Astrocyte (in vitro differentiated cells and primary cell): ENCODE measurements around the gene OTUD6A. TPM values are rescaled to one million over a fixed set of nuclear protein-coding genes. Genes with fewer than 3 reads are reported as not detected.

ENCODE experiments used
- DNase-seq: peaks from one replicate; pipeline ENCODE4 v3.0.0-alpha.2; 2010; ENCODE audit warnings: low read depth
- FAIRE-seq: peaks from 2 replicates; lab custom pipeline; 2011; peaks lifted over from hg19 to GRCh38; lab: Jason Lieb, UNC
- H2AFZ ChIP-seq: 2 replicates; pipeline ENCODE4 v1.6.0; 2012; ENCODE audit warnings: low read depth, low read length, inconsistent platforms
- H3K27ac ChIP-seq: 2 replicates; pipeline ENCODE4 v1.5.1; 2011; ENCODE audit warnings: low read depth, low read length, inconsistent platforms
- H3K27me3 ChIP-seq: 2 replicates; pipeline ENCODE4 v1.6.0; 2011; ENCODE audit warnings: low read length, inconsistent platforms; ENCODE audit not compliant: insufficient read depth
- H3K36me3 ChIP-seq: 2 replicates; pipeline ENCODE4 v1.5.1; 2011; ENCODE audit warnings: low read length, inconsistent platforms; ENCODE audit not compliant: insufficient read depth
- H3K4me1 ChIP-seq: 2 replicates; pipeline ENCODE4 v1.5.1; 2011; ENCODE audit warnings: low read length, inconsistent platforms; ENCODE audit not compliant: insufficient read depth
- H3K4me2 ChIP-seq: 2 replicates; pipeline ENCODE4 v1.6.0; 2012; ENCODE audit warnings: low read length, inconsistent platforms
- H3K4me3 ChIP-seq: 2 replicates; pipeline ENCODE4 v1.5.1; 2011; ENCODE audit warnings: low read depth, mild to moderate bottlenecking, low read length, inconsistent platforms; ENCODE audit not compliant: insufficient read depth
- H3K79me2 ChIP-seq: 2 replicates; pipeline ENCODE4 v1.6.0; 2012; ENCODE audit warnings: mild to moderate bottlenecking, low read length, inconsistent platforms; ENCODE audit not compliant: insufficient read depth
- H3K9ac ChIP-seq: 2 replicates; pipeline ENCODE4 v1.6.0; 2012; ENCODE audit warnings: mild to moderate bottlenecking, low read length, inconsistent platforms
- H3K9me3 ChIP-seq: 2 replicates; pipeline ENCODE4 v1.5.1; 2012; ENCODE audit warnings: low read depth, mild to moderate bottlenecking, low read length, inconsistent platforms; ENCODE audit not compliant: insufficient read depth
- H4K20me1 ChIP-seq: 2 replicates; pipeline ENCODE4 v1.6.0; 2012; ENCODE audit warnings: low read length, inconsistent platforms; ENCODE audit not compliant: insufficient read depth
- H3K27ac Mint-ChIP-seq: one replicate; pipeline ENCODE4 v1.8.0; 2021; ENCODE audit warnings: mild to moderate bottlenecking, mixed read lengths; ENCODE audit not compliant: unreplicated experiment
- H3K27me3 Mint-ChIP-seq: one replicate; pipeline ENCODE4 v1.8.0; 2021; ENCODE audit warnings: low read depth, mixed read lengths; ENCODE audit not compliant: unreplicated experiment
- H3K36me3 Mint-ChIP-seq: one replicate; pipeline ENCODE4 v1.8.0; 2021; ENCODE audit warnings: low read depth, mixed read lengths; ENCODE audit not compliant: unreplicated experiment
- H3K4me1 Mint-ChIP-seq: one replicate; pipeline ENCODE4 v1.8.0; 2021; ENCODE audit warnings: low read depth, mixed read lengths; ENCODE audit not compliant: unreplicated experiment
- H3K4me3 Mint-ChIP-seq: one replicate; pipeline ENCODE4 v1.8.0; 2021; ENCODE audit warnings: mild to moderate bottlenecking, moderate library complexity, mixed read lengths; ENCODE audit not compliant: unreplicated experiment
- H3K9me3 Mint-ChIP-seq: one replicate; pipeline ENCODE4 v1.8.0; 2021; ENCODE audit warnings: mild to moderate bottlenecking, mixed read lengths; ENCODE audit not compliant: unreplicated experiment
- EZH2 ChIP-seq: IDR thresholded peaks from 2 replicates; pipeline ENCODE4 v1.6.1; 2012; ENCODE audit warnings: mild to moderate bottlenecking, low read length, inconsistent platforms; ENCODE audit not compliant: insufficient read depth
- total RNA-seq: library from RNA; stranded (reverse); gene quantifications from 2 replicates; pipeline ENCODE4 v1.2.1, GENCODE V29; 2021
- TF ChIP-seq, protein P1 (sequence below): IDR thresholded peaks from 2 replicates; pipeline ENCODE4 v1.5.1; 2011; ENCODE audit warnings: low read depth, mild to moderate bottlenecking, inconsistent platforms, low read length, moderate library complexity; ENCODE audit not compliant: insufficient read depth

OTUD6A gene
- total RNA-seq, 1 donor from 2014 or later = not detected

DNA sequence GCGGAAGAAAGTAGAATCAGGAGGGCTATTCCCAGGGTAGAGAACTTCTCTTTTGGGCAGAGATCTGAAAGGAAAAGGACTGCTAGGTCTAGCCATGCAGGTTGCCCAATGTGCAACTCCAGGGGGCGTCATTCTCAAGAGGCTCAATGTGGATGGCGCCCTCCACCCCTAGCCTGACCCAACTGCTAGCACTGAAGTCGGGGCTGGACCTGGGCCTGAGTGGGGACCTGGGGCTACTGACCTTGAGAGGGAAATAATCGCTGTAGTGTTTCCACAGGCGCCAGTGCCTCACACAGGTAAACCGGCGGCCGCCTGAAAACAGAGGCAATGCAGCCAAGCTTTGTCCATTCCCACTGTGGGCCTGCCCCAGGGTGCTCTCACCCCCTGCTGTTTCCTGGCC lies 18.6 kb upstream of the OTUD6A start:
- Mint-ChIP-seq H3K36me3 (no peaks in the 10 kb centered on the region), H3K27ac (no peak overlapping the region), H3K4me3 (no peak overlapping the region), H3K27me3 (no peaks in the 10 kb centered on the region), H3K9me3 (no peaks in the 10 kb centered on the region), H3K4me1 (peaks cover 2% of the 10 kb centered on the region)
- H3K4me1 ChIP-seq = peaks cover 4% of the 10 kb centered on the region
- H3K79me2 ChIP-seq = no peaks in the 10 kb centered on the region
- no peaks in the 10 kb centered on the region for H3K36me3 ChIP-seq
- no peak overlapping the region for H3K27ac ChIP-seq
- H3K4me2 ChIP-seq = no peak overlapping the region
- TF ChIP-seq EZH2 = no peak
- TF ChIP-seq, protein P1, sequence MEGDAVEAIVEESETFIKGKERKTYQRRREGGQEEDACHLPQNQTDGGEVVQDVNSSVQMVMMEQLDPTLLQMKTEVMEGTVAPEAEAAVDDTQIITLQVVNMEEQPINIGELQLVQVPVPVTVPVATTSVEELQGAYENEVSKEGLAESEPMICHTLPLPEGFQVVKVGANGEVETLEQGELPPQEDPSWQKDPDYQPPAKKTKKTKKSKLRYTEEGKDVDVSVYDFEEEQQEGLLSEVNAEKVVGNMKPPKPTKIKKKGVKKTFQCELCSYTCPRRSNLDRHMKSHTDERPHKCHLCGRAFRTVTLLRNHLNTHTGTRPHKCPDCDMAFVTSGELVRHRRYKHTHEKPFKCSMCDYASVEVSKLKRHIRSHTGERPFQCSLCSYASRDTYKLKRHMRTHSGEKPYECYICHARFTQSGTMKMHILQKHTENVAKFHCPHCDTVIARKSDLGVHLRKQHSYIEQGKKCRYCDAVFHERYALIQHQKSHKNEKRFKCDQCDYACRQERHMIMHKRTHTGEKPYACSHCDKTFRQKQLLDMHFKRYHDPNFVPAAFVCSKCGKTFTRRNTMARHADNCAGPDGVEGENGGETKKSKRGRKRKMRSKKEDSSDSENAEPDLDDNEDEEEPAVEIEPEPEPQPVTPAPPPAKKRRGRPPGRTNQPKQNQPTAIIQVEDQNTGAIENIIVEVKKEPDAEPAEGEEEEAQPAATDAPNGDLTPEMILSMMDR = no peak
- H3K9me3 ChIP-seq = no peaks in the 10 kb centered on the region
- H4K20me1 ChIP-seq = no peaks in the 10 kb centered on the region
- DNase-seq (no peak), FAIRE-seq (no peak)
- H3K9ac ChIP-seq = no peak overlapping the region
- no peak overlapping the region for H2AFZ ChIP-seq
- no peak overlapping the region for H3K4me3 ChIP-seq
- H3K27me3 ChIP-seq = no peaks in the 10 kb centered on the region

DNA sequence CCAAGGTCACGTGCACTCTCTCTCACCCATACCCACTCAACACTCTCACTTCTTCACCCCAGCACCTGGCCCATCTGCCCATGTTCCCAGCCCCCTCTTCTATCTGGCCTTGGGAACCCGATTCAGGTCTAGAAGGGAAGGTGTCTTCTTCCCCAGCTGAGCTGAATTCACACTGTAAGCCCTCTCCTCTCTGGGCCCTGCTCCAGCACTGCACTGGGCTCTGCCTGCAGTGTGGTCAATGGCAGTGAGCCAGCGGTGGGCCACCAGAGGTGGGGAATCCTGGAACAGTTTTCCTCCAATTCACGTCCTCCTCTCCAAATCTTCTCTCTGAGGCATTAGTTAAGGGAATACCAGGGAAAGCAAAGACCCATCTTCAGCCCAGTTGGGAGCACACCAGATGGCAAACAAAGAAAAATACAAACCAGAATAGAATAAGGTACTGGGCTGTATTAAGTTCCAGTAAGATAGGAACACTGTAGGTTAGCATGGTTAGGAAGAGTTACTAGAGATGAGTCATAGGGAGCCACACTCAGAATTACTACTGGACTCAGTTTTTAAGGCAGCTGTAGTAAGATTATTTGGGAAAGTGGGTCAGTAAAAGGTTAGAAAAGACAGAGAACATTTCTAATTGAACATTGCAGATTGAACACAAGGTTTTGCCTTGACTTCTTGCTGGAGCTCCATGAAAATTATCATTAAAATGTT lies 17.6 kb upstream of the OTUD6A start:
- Histone ChIP-seq H3K27ac (no peak overlapping the region), H2AFZ (no peak overlapping the region), H3K36me3 (no peaks in the 10 kb centered on the region), H3K9me3 (no peaks in the 10 kb centered on the region), H4K20me1 (no peaks in the 10 kb centered on the region), H3K4me2 (no peak overlapping the region), H3K4me3 (no peak overlapping the region), H3K79me2 (no peaks in the 10 kb centered on the region), H3K9ac (no peak overlapping the region), H3K27me3 (no peaks in the 10 kb centered on the region), H3K4me1 (peaks cover 4% of the 10 kb centered on the region)
- Mint-ChIP-seq H3K9me3 (no peaks in the 10 kb centered on the region), H3K36me3 (no peaks in the 10 kb centered on the region), H3K4me3 (no peak overlapping the region), H3K27ac (no peak overlapping the region), H3K4me1 (peaks cover 2% of the 10 kb centered on the region), H3K27me3 (no peaks in the 10 kb centered on the region)
- TF ChIP-seq EZH2 = no peak
- TF ChIP-seq, protein P1 = no peak
- no peak for FAIRE-seq
- DNase-seq = no peak

DNA sequence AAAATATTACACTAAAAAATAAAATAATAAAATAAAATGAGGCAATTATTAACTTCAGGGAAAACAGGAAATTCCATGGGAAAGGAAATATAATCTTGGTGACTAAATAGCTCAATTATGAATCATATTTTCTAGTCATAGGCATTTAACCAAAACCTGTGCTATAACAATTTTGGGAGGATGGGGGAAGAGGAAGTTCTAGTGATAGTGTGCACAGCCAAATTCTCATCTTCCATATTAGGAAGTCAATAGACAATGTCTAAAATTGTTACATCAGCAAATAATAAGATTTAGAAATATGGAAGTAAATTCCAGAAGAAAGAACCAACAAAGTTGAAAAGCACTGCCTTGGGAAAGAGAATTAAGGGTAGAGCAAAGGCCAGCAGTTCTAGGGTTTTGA lies 15.3 kb upstream of the OTUD6A start:
- FAIRE-seq = peak; percentile 93
- no peaks in the 10 kb centered on the region for H3K9me3 Mint-ChIP-seq

More for the DNA sequence above, 15.3 kb upstream of the OTUD6A start:
- no peak for TF ChIP-seq EZH2
- TF ChIP-seq, protein P1 = no peak
- Mint-ChIP-seq H3K27ac (no peak overlapping the region), H3K36me3 (no peaks in the 10 kb centered on the region), H3K4me3 (no peak overlapping the region), H3K4me1 (peaks cover 2% of the 10 kb centered on the region), H3K27me3 (no peaks in the 10 kb centered on the region)
- no peak overlapping the region for H2AFZ ChIP-seq
- no peaks in the 10 kb centered on the region for H4K20me1 ChIP-seq
- no peak overlapping the region for H3K4me3 ChIP-seq
- no peak overlapping the region for H3K4me2 ChIP-seq
- no peak for DNase-seq
- no peak overlapping the region for H3K27ac ChIP-seq
- peaks cover 4% of the 10 kb centered on the region for H3K4me1 ChIP-seq
- H3K79me2 ChIP-seq = no peaks in the 10 kb centered on the region
- H3K9me3 ChIP-seq = no peaks in the 10 kb centered on the region
- no peak overlapping the region for H3K9ac ChIP-seq
- H3K36me3 ChIP-seq = no peaks in the 10 kb centered on the region
- H3K27me3 ChIP-seq = no peaks in the 10 kb centered on the region
